Duodenal mucosa (tissue), 2 donors: ENCODE results near the gene CRLF3.
A peak's percentile ranks its signal among the peaks of the same experiment; 100 is the strongest.
"Not testable (repeated sequence)": the region's sequence is repeated elsewhere in the genome, so short reads cannot be mapped to it uniquely, and the experiment has no call there.

Experiments used
- H3K27ac ChIP-seq: one replicate; pipeline ENCODE4 v1.7.0; 2013; ENCODE audit warnings: low read depth, low read length
- H3K27me3 ChIP-seq, 2 donors: one replicate each; pipeline ENCODE4 v1.7.0; 2013; ENCODE audit warnings: low read length in 2 of 2, control low read depth in 1 of 2; ENCODE audit not compliant: insufficient read depth in 2 of 2, control insufficient read depth in 1 of 2
- H3K36me3 ChIP-seq, 2 donors: one replicate each; pipeline ENCODE4 v1.7.0; 2013; ENCODE audit warnings: low read length in 2 of 2, control low read depth in 1 of 2; ENCODE audit not compliant: insufficient read depth in 2 of 2, control insufficient read depth in 1 of 2
- H3K4me1 ChIP-seq, 2 donors: one replicate each; pipeline ENCODE4 v1.7.0; 2013; ENCODE audit warnings: low read length in 2 of 2, control low read depth in 1 of 2; ENCODE audit not compliant: insufficient read depth in 2 of 2, control insufficient read depth in 1 of 2
- H3K4me3 ChIP-seq, 2 donors: one replicate each; pipeline ENCODE4 v1.7.0; 2013; ENCODE audit warnings: low read length in 2 of 2, low read depth in 1 of 2
- H3K9ac ChIP-seq, 2 donors: one replicate each; pipeline ENCODE4 v1.7.0; 2013; ENCODE audit warnings: low read length in 2 of 2, low read depth in 1 of 2
- H3K9me3 ChIP-seq, 2 donors: one replicate each; pipeline ENCODE4 v1.7.0; 2013; ENCODE audit warnings: low read length in 2 of 2, control low read depth in 1 of 2; ENCODE audit not compliant: control insufficient read depth in 1 of 2

The CRLF3 gene

DNA sequence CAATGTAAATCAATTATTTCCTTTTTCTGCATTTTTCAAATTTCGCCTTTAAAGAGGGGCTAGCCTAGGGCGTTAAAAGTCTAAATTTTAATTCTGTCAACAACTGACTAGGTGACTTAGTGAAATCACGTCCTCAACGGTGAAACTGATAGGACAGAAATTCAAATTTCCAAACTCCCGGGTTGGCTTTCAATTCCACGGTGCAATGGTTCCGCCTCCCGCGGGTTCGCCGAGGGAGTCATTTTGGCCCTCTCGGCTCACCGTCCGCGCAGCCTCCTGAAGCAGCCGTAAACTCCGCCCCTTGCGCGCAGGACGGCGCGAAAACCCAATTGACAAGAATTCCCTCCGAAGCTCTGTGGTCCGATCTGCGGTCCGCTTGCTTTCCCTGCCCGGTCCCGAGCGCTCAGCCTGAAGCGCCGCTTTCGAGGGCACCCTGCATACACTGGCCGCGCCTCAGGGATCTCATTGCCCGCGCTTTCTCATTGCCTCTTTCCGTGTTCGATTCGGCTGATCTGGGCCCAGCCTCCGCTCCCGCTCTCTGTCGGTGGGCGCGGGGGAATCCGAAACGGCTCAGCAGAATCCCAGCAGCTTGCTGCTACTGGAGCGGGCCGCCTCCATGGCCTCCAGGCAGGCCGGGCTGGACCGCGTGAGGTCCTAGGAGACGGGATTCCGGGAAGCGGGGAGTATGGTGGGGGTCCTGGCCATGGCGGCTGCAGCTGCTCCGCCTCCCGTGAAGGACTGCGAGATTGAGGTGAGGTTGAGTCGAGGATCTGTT is 7.4 kb upstream of the CRLF3 start, which contains the start of gene ATAD5:
Gene ATAD5 (plus strand): TSS at position 304 of the 775 bp plus-strand sequence. CDS start 382 bp downstream, at position 686.
- Histone ChIP-seq H3K9me3 (no peaks in the 10 kb centered on the region), H3K36me3 (no peaks in the 10 kb centered on the region), H3K9ac (peak within 1 kb of the TSS; percentile 76 to 96), H3K4me3 (peak within 1 kb of the TSS; percentile 79 to 87), H3K4me1 (peaks cover 15 to 18% of the 10 kb centered on the region in 2 donors), H3K27ac (no peak within 1 kb of the TSS), H3K27me3 (no peaks in the 10 kb centered on the region)

DNA sequence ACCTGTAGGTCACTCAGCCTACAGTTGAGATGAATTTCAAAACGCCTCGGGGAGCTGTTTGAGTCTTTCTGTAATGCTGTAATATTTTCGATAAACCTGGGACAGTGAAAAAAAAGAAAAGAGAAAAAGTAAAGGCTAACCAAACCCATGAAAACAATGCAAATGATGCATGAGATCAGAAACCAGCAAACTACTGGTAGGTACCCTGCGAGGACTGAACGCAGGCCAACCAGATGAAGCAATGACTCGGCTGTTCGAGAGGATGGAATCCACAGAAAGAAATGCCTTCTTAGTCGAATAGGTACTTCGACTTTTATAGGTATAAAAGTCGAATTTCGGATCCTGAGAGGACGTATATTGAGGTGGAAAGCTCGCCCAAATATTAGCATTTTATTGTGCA is 6.8 kb upstream of the CRLF3 start:
- Histone ChIP-seq H3K27me3 (no peaks in the 10 kb centered on the region), H3K9ac (peak overlapping the region; percentile 76 to 96), H3K36me3 (no peaks in the 10 kb centered on the region), H3K9me3 (no peaks in the 10 kb centered on the region), H3K27ac (no peak overlapping the region), H3K4me3 (peak overlapping the region; percentile 79 to 87), H3K4me1 (peaks cover 15 to 18% of the 10 kb centered on the region in 2 donors)

DNA sequence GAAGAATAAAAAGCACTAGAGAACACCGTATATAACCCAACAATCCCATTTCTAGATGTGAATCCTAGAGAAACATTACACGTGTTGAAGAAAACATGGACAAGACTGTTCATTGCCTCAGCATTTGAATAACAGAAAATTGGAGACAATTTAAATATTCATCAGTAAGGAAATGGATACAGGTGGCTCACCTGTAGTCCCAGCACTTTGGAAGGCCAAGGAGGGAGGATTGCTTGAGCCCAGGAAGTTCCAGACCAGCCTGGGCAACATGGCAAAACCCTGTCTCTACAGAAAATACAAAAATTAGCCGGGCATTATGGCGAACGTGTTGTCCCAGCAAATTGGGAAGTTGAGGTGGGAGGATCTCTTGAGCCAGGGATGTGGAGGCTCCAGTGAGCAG is 4.5 kb upstream of the CRLF3 start:
- Histone ChIP-seq H3K9ac (no peak overlapping the region), H3K4me1 (peaks cover 18 to 27% of the 10 kb centered on the region in 2 donors), H3K4me3 (no peak overlapping the region)

DNA sequence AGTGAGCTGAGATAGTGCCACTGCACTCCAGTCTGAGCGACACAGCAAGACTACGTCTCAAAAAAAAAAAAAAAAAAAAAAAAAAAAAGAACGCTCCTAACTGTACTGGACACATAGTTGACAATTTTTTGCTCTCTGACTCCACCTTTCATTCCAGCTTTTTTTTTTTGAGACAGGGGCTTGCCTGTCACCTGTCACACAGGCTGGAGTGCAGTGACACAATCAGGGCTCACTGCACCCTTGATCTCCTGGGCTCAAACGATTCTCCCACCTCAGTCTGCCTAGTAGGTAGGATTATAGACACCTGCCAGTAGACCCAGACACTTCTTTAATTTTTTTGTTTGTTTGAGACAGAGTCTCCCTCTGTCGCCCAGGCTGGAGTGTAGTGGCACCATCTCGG is 2.6 kb upstream of the CRLF3 start:
- Histone ChIP-seq H3K4me3 (no peak overlapping the region), H3K36me3 (no peaks in the 10 kb centered on the region), H3K27ac (no peak overlapping the region), H3K9me3 (no peaks in the 10 kb centered on the region), H3K27me3 (no peaks in the 10 kb centered on the region), H3K9ac (no peak overlapping the region), H3K4me1 (peaks cover 15 to 19% of the 10 kb centered on the region in 2 donors)

More for the DNA sequence above, 4.5 kb upstream of the CRLF3 start:
- H3K27me3 ChIP-seq: no peaks in the 10 kb centered on the region
- H3K36me3 ChIP-seq: no peaks in the 10 kb centered on the region
- no peak overlapping the region for H3K27ac ChIP-seq
- no peaks in the 10 kb centered on the region for H3K9me3 ChIP-seq

DNA sequence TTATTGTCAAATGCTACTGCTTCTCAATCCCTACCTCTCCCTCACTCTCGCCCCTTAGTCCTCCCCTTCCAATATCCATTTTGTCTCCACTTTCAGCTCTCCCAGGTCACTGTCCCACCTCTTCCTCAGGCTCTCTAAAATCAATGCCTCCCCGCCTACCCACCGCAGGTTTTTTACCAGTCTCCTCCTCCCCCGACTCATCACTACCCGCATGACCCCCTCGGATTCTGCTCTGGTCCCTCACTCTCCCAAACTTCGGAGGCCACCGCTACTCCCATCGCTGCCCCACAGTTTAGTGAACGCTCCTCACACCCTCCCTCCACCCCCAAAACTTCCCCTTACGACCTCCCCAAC is 513 bp downstream of the CRLF3 start:
- Histone ChIP-seq H3K9ac (peak overlapping the region; percentile 80 to 90), H3K36me3 (no peaks in the 10 kb centered on the region), H3K4me3 (peak overlapping the region; percentile 88 to 89), H3K27ac (peak overlapping the region; percentile 72), H3K27me3 (no peaks in the 10 kb centered on the region), H3K9me3 (no peaks in the 10 kb centered on the region), H3K4me1 (peaks cover 12 to 24% of the 10 kb centered on the region in 2 donors)

DNA sequence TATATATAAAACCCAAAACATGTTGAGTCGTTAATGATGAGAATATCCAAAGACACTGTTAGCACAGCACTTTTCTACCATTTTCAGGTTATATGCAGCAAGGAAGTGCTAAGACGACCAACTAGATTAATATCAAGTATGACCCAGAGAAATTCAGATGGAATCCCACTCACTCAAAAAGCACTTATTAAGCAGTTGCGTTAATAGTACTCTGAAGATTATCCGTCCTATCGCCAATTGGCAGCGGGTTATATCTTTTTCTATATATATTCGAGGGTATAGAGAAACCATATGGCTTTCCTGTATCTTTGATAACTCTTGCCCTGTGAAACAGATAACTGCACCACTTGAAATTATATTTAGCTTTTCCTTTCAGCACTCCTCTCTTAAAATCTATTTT is 1.1 kb downstream of the CRLF3 start:
- H3K9ac ChIP-seq: peak overlapping the region; percentile 80 to 90
- peaks cover 12 to 24% of the 10 kb centered on the region in 2 donors for H3K4me1 ChIP-seq

DNA sequence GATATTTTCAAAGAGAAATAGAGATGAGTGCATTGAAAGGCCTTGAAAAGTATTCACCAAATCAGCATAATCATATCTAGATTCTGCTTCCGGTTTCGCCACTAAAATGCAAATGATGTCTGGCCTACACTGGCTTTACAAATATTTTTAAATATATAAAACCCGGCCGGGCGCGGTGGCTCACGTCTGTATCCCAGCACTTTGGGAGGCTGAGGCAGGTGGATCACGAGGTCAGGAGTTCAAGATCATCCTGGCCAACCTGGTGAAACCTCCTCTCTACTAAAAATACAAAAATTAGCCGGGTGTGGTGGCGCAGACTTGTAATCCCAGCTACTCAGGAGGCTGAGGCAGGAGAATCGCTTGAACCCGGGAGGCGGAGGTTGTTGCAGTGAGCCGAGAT is 1.6 kb downstream of the CRLF3 start:
- Histone ChIP-seq H3K4me1 (peaks cover 12 to 24% of the 10 kb centered on the region in 2 donors), H3K4me3 (peak overlapping the region in 1 of 2 donors; percentile 89)
- H3K27ac ChIP-seq: not testable (repeated sequence)

More for the DNA sequence above, 1.1 kb downstream of the CRLF3 start:
- Histone ChIP-seq H3K9me3 (no peaks in the 10 kb centered on the region), H3K36me3 (no peaks in the 10 kb centered on the region), H3K27me3 (no peaks in the 10 kb centered on the region), H3K27ac (peak overlapping the region; percentile 72), H3K4me3 (peak overlapping the region; percentile 88 to 89)

DNA sequence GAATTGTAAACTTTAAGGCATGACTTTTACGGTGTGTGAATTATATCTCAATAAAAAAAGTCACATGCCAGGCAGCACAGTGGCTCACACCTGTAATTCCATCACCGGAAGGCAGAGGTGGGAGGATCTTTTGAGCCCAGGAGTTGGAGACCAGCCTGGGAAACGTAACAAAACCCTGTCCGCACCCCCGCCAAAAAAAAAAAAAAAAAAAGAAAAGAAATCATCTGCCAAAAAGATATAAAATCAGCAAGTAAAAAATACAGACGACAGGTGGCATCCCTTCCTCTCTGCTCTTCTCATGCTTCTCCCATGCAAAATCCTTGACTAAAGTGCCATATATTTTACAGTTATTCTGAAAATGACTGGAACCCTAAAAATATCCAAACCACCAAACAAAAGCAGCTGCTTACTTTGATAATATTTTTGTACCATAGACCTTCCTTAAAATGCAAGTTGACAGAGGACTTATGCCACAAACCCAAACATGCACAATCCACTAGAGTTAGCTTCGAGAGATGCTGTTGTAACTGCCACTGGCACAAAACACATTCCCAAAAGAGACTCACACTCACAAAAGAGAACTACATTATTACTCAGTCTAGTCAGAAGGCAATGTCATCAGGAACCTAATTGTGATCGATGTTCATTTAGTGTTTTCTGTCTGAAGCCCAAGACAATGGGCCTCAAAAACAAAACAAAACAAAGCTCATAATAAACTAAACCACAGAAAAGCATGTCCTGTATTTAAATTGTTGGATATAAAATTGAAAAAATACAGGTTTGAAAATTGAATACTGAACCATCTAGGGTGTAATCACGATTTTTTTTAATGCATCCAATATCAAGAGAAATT is 2.4 kb downstream of the CRLF3 start:
- Histone ChIP-seq H3K4me3 (peak overlapping the region; percentile 6 to 35), H3K27ac (no peak overlapping the region), H3K27me3 (no peaks in the 10 kb centered on the region), H3K9me3 (no peaks in the 10 kb centered on the region), H3K36me3 (no peaks in the 10 kb centered on the region), H3K4me1 (peaks cover 12 to 24% of the 10 kb centered on the region in 2 donors), H3K9ac (no peak overlapping the region)

More for the DNA sequence above, 1.6 kb downstream of the CRLF3 start:
- not testable (repeated sequence) for H3K9ac ChIP-seq, H3K27me3 ChIP-seq, H3K36me3 ChIP-seq, H3K9me3 ChIP-seq

DNA sequence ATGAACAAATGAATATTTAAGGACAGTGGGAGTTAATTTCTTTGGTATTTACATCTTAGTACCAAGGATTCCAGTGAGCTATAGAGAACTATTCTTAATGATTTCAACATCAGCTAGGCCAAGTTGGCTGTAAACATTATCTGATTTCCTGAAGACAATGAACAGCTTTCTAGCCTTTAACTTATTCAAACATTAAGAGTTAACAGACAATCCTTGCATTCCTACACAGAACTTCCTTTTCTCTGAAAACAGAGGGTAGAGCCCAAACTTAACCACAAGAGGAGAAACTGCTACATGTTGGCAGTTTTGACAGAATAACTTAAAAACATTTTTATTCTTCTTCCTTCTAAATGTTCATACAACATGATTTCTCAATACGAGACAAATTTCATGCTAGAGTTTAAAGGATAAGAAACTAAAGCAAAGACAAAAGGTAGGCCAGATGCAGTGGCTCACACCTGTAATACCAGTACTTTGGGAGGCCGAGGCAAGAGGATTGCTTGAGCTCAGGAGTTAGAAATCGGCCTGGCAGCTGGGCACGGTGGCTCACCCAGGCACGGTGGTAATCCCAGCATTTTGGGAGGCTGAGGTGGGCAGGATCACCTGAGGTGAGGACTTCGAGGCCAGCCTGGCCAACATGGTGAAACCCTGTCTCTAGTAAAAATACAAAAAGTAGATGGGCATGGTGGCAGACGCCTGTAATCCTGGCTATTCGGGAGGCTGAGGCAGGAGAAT is 4.4 kb downstream of the CRLF3 start:
- H3K36me3 ChIP-seq: peaks cover 0 to 5% of the 10 kb centered on the region in 2 donors
- H3K4me1 ChIP-seq: peaks cover 4 to 24% of the 10 kb centered on the region in 2 donors
- H3K27ac ChIP-seq: no peak overlapping the region
- no peaks in the 10 kb centered on the region for H3K27me3 ChIP-seq
- no peak overlapping the region for H3K9ac ChIP-seq
- peak overlapping the region in 1 of 2 donors; percentile 0 for H3K4me3 ChIP-seq
- H3K9me3 ChIP-seq: no peaks in the 10 kb centered on the region
